Measurements from ENCODE around the gene SCARF2.

DNA sequence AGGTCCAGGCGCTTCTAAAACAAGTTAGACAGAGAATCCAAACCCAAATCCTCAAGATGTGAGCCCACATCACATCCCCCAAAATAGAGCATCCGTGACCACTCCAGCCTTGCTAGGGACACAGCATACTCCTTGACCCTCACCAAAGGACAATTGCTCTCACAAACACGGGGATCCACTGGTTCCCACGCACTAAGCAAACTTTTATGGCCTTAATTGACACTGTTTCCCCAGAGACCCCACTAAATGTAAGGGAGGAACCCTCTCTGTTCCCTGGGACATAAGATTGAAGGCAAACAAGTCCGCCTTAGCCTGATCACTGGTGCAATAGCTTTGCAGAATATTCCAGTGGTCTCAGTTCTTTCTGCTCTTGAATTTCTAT, 23.6 kb downstream of the SCARF2 start:
- TF ChIP-seq CTCF (IDR thresholded peaks at IDR 0.05) (no peak), POLR2A (IDR thresholded peaks at IDR 0.05) (no peak)

Data from testis (tissue), 2 donors.